ENCODE measurements around the gene MRLN.

- no peak for TF ChIP-seq CTCF (conservative IDR thresholded peaks at IDR 0.05; ENCODE audit: low read depth, low read length)
- no peak for TF ChIP-seq EZH2 (IDR thresholded peaks at IDR 0.05; ENCODE audit: borderline replicate concordance, low read depth, low read length, poor library complexity, severe bottlenecking)
Observed at GRCh38 chr10:59692113-59692512, 61.1 kb downstream of the MRLN start.

All from A673 (cell line).